Endothelial cell (in vitro differentiated cells): ENCODE data around the gene GTPBP3. TPM values are rescaled to one million over a fixed set of nuclear protein-coding genes. Genes with fewer than 3 reads are reported as not detected.

Source experiments
- DNase-seq: peaks from one replicate; pipeline ENCODE4 v3.0.0; 2021; ENCODE audit warnings: low spot score
- H3K27ac Mint-ChIP-seq: one replicate; pipeline ENCODE4 v1.8.0; 2021; ENCODE audit warnings: mixed read lengths, inconsistent platforms; ENCODE audit not compliant: unreplicated experiment
- H3K27me3 Mint-ChIP-seq: one replicate; pipeline ENCODE4 v1.8.0; 2021; ENCODE audit warnings: mild to moderate bottlenecking, moderate library complexity, mixed read lengths, inconsistent platforms; ENCODE audit not compliant: unreplicated experiment
- H3K36me3 Mint-ChIP-seq: one replicate; pipeline ENCODE4 v1.8.0; 2021; ENCODE audit warnings: mild to moderate bottlenecking, low read depth, mixed read lengths, inconsistent platforms; ENCODE audit not compliant: unreplicated experiment
- H3K4me1 Mint-ChIP-seq: one replicate; pipeline ENCODE4 v1.8.0; 2021; ENCODE audit warnings: mild to moderate bottlenecking, mixed read lengths, inconsistent platforms; ENCODE audit not compliant: unreplicated experiment
- H3K4me3 Mint-ChIP-seq: one replicate; pipeline ENCODE4 v1.8.0; 2021; ENCODE audit warnings: mild to moderate bottlenecking, mixed read lengths, inconsistent platforms; ENCODE audit not compliant: unreplicated experiment
- H3K9me3 Mint-ChIP-seq: one replicate; pipeline ENCODE4 v1.8.0; 2021; ENCODE audit warnings: mixed read lengths, inconsistent platforms; ENCODE audit not compliant: unreplicated experiment
- total RNA-seq: library from RNA; stranded (reverse); fragmentation: NEBNext Ultra II Directional; extraction: Animal tissue kit (Norgen Biotek cat#: 25700); gene quantifications from one replicate; pipeline ENCODE4 v1.2.1, GENCODE V29; 2021; ENCODE audit not compliant: unreplicated experiment
- TF ChIP-seq, protein P1 (sequence below): fragments of 200-600 bp; sonication (generic); IDR thresholded peaks from one replicate; pipeline ENCODE4 v1.5.0; 2021; ENCODE audit warnings: antibody characterized with exemption; ENCODE audit not compliant: unreplicated experiment

The GTPBP3 gene
- total RNA-seq, 1 donor from 2014 or later = 27.3 TPM

GRCh38 chr19:17338433-17339078, 1.2 kb downstream of the GTPBP3 start:
- DNase-seq = no peak
- TF ChIP-seq, protein P1, sequence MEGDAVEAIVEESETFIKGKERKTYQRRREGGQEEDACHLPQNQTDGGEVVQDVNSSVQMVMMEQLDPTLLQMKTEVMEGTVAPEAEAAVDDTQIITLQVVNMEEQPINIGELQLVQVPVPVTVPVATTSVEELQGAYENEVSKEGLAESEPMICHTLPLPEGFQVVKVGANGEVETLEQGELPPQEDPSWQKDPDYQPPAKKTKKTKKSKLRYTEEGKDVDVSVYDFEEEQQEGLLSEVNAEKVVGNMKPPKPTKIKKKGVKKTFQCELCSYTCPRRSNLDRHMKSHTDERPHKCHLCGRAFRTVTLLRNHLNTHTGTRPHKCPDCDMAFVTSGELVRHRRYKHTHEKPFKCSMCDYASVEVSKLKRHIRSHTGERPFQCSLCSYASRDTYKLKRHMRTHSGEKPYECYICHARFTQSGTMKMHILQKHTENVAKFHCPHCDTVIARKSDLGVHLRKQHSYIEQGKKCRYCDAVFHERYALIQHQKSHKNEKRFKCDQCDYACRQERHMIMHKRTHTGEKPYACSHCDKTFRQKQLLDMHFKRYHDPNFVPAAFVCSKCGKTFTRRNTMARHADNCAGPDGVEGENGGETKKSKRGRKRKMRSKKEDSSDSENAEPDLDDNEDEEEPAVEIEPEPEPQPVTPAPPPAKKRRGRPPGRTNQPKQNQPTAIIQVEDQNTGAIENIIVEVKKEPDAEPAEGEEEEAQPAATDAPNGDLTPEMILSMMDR = no peak
- H3K9me3 Mint-ChIP-seq = no peaks in the 10 kb centered on the region

DNA sequence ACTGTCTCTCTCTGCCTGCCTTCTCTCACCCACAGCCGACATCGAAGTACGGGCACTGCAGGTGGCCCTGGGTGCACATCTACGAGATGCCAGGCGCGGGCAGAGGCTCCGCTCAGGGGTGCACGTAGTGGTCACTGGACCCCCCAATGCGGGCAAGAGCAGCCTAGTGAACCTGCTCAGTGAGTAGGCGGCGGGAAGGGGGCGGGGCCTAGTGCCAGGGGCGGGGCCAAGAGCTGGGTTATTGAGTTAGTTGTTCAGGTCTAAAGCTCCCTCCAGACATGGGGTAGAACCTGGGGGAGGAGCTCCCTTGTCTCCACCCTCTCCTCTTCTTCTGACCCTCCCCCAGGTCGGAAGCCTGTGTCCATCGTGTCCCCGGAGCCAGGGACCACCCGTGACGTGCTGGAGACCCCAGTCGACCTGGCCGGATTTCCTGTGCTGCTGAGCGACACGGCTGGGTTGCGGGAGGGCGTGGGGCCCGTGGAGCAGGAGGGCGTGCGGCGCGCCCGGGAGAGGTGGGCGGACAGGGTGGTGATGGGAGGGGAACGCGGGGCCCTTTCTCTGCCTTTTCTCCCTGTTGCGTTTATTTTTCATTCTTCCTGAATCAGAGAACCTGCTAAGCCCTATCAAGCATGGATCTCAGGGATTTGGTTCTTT, 1.9 kb downstream of the GTPBP3 start:
- Mint-ChIP-seq H3K36me3 (peaks cover 7% of the 10 kb centered on the region), H3K27me3 (peaks cover 23% of the 10 kb centered on the region), H3K4me3 (peak overlapping the region; percentile 31), H3K4me1 (peaks cover 8% of the 10 kb centered on the region), H3K9me3 (no peaks in the 10 kb centered on the region), H3K27ac (no peak overlapping the region)
- no peak for DNase-seq
- TF ChIP-seq, protein P1 = no peak

More at GRCh38 chr19:17338433-17339078, 1.2 kb downstream of the GTPBP3 start:
- Mint-ChIP-seq H3K4me3 (peak overlapping the region; percentile 94), H3K36me3 (peaks cover 10% of the 10 kb centered on the region), H3K4me1 (peaks cover 11% of the 10 kb centered on the region), H3K27ac (no peak overlapping the region), H3K27me3 (peaks cover 23% of the 10 kb centered on the region)

DNA sequence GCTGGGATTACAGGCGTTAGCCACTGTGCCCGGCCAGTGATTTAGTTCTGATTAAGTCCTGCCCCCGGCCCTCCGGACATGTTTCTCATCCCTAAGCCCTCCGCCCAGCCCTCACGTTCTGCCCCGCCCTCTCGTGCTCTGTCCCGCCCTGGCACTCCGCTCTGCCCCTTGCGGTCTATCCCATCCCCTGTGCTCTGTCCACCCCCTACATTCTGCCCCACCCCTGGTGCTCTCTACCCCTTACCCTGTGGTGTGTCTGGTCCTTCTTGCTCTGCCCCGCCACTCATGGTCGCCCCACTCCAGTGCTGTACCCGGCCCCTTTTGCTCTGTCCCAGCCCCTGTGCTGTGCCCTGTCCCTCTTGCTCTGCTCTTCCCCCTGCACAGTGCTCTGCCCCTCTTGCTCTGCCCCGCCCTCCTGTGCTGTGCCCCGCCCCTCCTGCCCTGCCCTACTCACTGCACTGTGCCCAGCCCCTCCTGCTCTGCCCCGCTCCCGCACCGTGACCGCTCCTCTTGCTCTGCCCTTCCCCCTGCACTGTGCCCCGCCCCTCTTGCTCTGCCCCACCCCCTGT, 3.0 kb downstream of the GTPBP3 start:
- Mint-ChIP-seq H3K27me3 (peaks cover 17% of the 10 kb centered on the region), H3K4me1 (peaks cover 2% of the 10 kb centered on the region), H3K9me3 (no peaks in the 10 kb centered on the region), H3K27ac (no peak overlapping the region), H3K4me3 (no peak overlapping the region), H3K36me3 (peaks cover 3% of the 10 kb centered on the region)
- TF ChIP-seq, protein P1 = no peak
- no peak for DNase-seq

GRCh38 chr19:17340871-17341357, 3.6 kb downstream of the GTPBP3 start:
- no peak for DNase-seq
- TF ChIP-seq, protein P1 = no peak
- no peak overlapping the region for H3K4me3 Mint-ChIP-seq
- H3K36me3 Mint-ChIP-seq = peaks cover 3% of the 10 kb centered on the region
- H3K27me3 Mint-ChIP-seq = peaks cover 17% of the 10 kb centered on the region
- H3K4me1 Mint-ChIP-seq = peaks cover 2% of the 10 kb centered on the region
- H3K27ac Mint-ChIP-seq = no peak overlapping the region
- no peaks in the 10 kb centered on the region for H3K9me3 Mint-ChIP-seq

- Mint-ChIP-seq H3K4me1 (peaks cover 2% of the 10 kb centered on the region), H3K9me3 (no peaks in the 10 kb centered on the region), H3K4me3 (no peak overlapping the region), H3K36me3 (peaks cover 3% of the 10 kb centered on the region), H3K27ac (peak overlapping the region; percentile 42), H3K27me3 (peaks cover 17% of the 10 kb centered on the region)
- no peak for DNase-seq
- TF ChIP-seq, protein P1 = no peak
Measured at GRCh38 chr19:17341386-17341785, 4.0 kb downstream of the GTPBP3 start.
